Measurements from ENCODE around the gene AP1AR.

AP1AR gene

GRCh38 chr4:112222219-112222955 lies 9.2 kb upstream of the AP1AR start:
- DNase-seq (ENCODE audit: low read depth in 2 of 2): no peak

GRCh38 chr4:112225157-112225556 lies 6.4 kb upstream of the AP1AR start:
- DNase-seq (ENCODE audit: low read depth in 2 of 2): no peak

- DNase-seq (ENCODE audit: low read depth in 2 of 2): peak; percentile 92 to 94
Observed at GRCh38 chr4:112230879-112231778, 458 bp upstream of the AP1AR start.

GRCh38 chr4:112234952-112235609 lies 3.5 kb downstream of the AP1AR start:
- DNase-seq (ENCODE audit: low read depth in 2 of 2): peak in 1 of 2 donors; percentile 9

GRCh38 chr4:112236040-112236439 lies 4.5 kb downstream of the AP1AR start:
- no peak for DNase-seq (ENCODE audit: low read depth in 2 of 2)

GRCh38 chr4:112238833-112239232 lies 7.2 kb downstream of the AP1AR start:
- no peak for DNase-seq (ENCODE audit: low read depth in 2 of 2)

GRCh38 chr4:112245383-112245782 lies 13.8 kb downstream of the AP1AR start:
- DNase-seq (ENCODE audit: low read depth in 2 of 2): no peak

GRCh38 chr4:112247021-112247420 lies 15.4 kb downstream of the AP1AR start:
- no peak for DNase-seq (ENCODE audit: low read depth in 2 of 2)

- DNase-seq (ENCODE audit: low read depth in 2 of 2): no peak
Observed at GRCh38 chr4:112251019-112251643, 19.5 kb downstream of the AP1AR start.

GRCh38 chr4:112252234-112252633 lies 20.6 kb downstream of the AP1AR start:
- DNase-seq (ENCODE audit: low read depth in 2 of 2): no peak

- DNase-seq (ENCODE audit: low read depth in 2 of 2): no peak
Observed at GRCh38 chr4:112253382-112254000, 21.9 kb downstream of the AP1AR start.

- DNase-seq (ENCODE audit: low read depth in 2 of 2): no peak
Observed at GRCh38 chr4:112257098-112257497, 25.5 kb downstream of the AP1AR start.

- no peak for DNase-seq (ENCODE audit: low read depth in 2 of 2)
Observed at GRCh38 chr4:112266823-112267222, 35.2 kb downstream of the AP1AR start.

GRCh38 chr4:112270051-112270450 lies 38.5 kb downstream of the AP1AR start:
- no peak for DNase-seq (ENCODE audit: low read depth in 2 of 2)

GRCh38 chr4:112270640-112271421 lies 39.2 kb downstream of the AP1AR start:
- no peak for DNase-seq (ENCODE audit: low read depth in 2 of 2)

GRCh38 chr4:112272292-112272691 lies 40.7 kb downstream of the AP1AR start:
- no peak for DNase-seq (ENCODE audit: low read depth in 2 of 2)

- DNase-seq (ENCODE audit: low read depth in 2 of 2): no peak
Observed at GRCh38 chr4:112274959-112275358, 43.4 kb downstream of the AP1AR start.

GRCh38 chr4:112276113-112276512 lies 44.5 kb downstream of the AP1AR start:
- no peak for DNase-seq (ENCODE audit: low read depth in 2 of 2)

GRCh38 chr4:112277220-112277619 lies 45.6 kb downstream of the AP1AR start:
- no peak for DNase-seq (ENCODE audit: low read depth in 2 of 2)

- DNase-seq (ENCODE audit: low read depth in 2 of 2): no peak
Observed at GRCh38 chr4:112277705-112278448, 46.3 kb downstream of the AP1AR start.
